K562 (cell line): Measurements from ENCODE around the gene CHAT.

ENCODE experiments used
- CTCF ChIP-seq, 3 experiments: IDR thresholded peaks in 2 of 3; conservative IDR thresholded peaks in 1 of 3; 2 replicates each; pipeline ENCODE4 v1.5.1; 2011 to 2012; ENCODE audit warnings: low read length in 3 of 3, mild to moderate bottlenecking in 3 of 3, control low read depth in 2 of 3, improper control_type of control experiment in 1 of 3, inconsistent platforms in 1 of 3, low read depth in 1 of 3, mixed read lengths in 1 of 3, moderate library complexity in 1 of 3; ENCODE audit not compliant: insufficient read depth in 2 of 3
- DIDO1 ChIP-seq: fragments of 450-650 bp; IDR thresholded peaks from 2 replicates; pipeline ENCODE4 v1.6.1; 2016; ENCODE audit warnings: low read depth, missing biosample characterization, missing genetic modification characterization
- EP300 ChIP-seq: IDR thresholded peaks from 2 replicates; pipeline ENCODE4 v1.6.1; 2012; ENCODE audit warnings: low read length, improper control_type of control experiment
- RCOR1 ChIP-seq, 2 experiments: IDR thresholded peaks; 2 replicates each; pipeline ENCODE4 v1.6.1; 2012; ENCODE audit warnings: low read depth in 2 of 2, low read length in 2 of 2, borderline replicate concordance in 1 of 2, improper control_type of control experiment in 1 of 2
- SMARCA5 ChIP-seq: fragments of 450-650 bp; IDR thresholded peaks from 2 replicates; pipeline ENCODE4 v1.6.1; 2016
- ZBTB1 ChIP-seq: sonication (generic); formaldehyde crosslinking; IDR thresholded peaks from 2 replicates; pipeline ENCODE4 v1.8.1; 2023; ENCODE audit warnings: missing genetic modification reagents, low read depth, mild to moderate bottlenecking, borderline replicate concordance

GRCh38 chr10:49601857-49602256 is 12.0 kb upstream of the CHAT start:
- TF ChIP-seq EP300, result no peak
- TF ChIP-seq SMARCA5, result no peak
- no peak for TF ChIP-seq DIDO1 (tag)
- no peak for TF ChIP-seq CTCF (IDR thresholded peaks at IDR 0.05 in 2 of 3, conservative IDR thresholded peaks at IDR 0.05 in 1 of 3; ENCODE audit: insufficient read depth in 2 of 3, low read depth in 1 of 3, low read length in 3 of 3)
- no peak for TF ChIP-seq RCOR1 (IDR thresholded peaks at IDR 0.05; ENCODE audit: borderline replicate concordance in 1 of 2, low read depth in 2 of 2, low read length in 2 of 2)
- TF ChIP-seq ZBTB1 (CRISPR knock-in tag), result no peak
